AG04450 (cell line): ENCODE results near the gene FGFBP2. TPM values are rescaled to one million over a fixed set of nuclear protein-coding genes. Genes with fewer than 3 reads are reported as not detected.

Experiments
- CTCF ChIA-PET: fragments of 300-600, 350-600 bp; formaldehyde crosslinking; extraction: SDS; loops from one replicate; lab custom pipeline; 2022; ENCODE audit warnings: antibody characterized with exemption, inconsistent platforms; lab: Charles Lee
- POLR2A ChIA-PET: fragments of 350-600 bp; formaldehyde crosslinking; extraction: SDS; loops from one replicate; lab custom pipeline; 2021; ENCODE audit warnings: antibody characterized with exemption, inconsistent platforms; lab: Yijun Ruan, JAX
- DNase-seq: peaks from one replicate; pipeline ENCODE4 v3.0.0-alpha.2; 2011; ENCODE audit warnings: low read depth, low spot score
- H3K27ac ChIP-seq: one replicate; pipeline ENCODE4 v1.5.1; 2012; ENCODE audit warnings: low read depth, low read length, control low read depth
- H3K27me3 ChIP-seq: one replicate; pipeline ENCODE4 v1.6.0; 2012; ENCODE audit warnings: low read length; ENCODE audit not compliant: control insufficient read depth, insufficient read depth
- H3K4me3 ChIP-seq: 2 replicates; pipeline ENCODE4 v1.5.1; 2011; ENCODE audit warnings: mild to moderate bottlenecking, low read depth, low read length, control low read depth
- H3K9me3 ChIP-seq: 2 replicates; pipeline ENCODE4 v1.5.1; 2012; ENCODE audit warnings: low read length; ENCODE audit not compliant: control insufficient read depth, insufficient read depth
- CTCF ChIP-seq: IDR thresholded peaks from 2 replicates; pipeline ENCODE4 v1.5.1; 2011; ENCODE audit warnings: low read depth, low read length, control low read depth, inconsistent platforms
- polyA plus RNA-seq: library from polyadenylated mRNA; depleted of rRNA; stranded (reverse); fragments of >200 nt; gene quantifications from 2 replicates; pipeline ENCODE4 v1.2.3, GENCODE V29; 2011

Gene FGFBP2
- polyA plus RNA-seq, 1 experiment = not detected

- POLR2A ChIA-PET = no interaction called here
These were observed 31.3 kb downstream of the FGFBP2 start for GRCh38 chr4:15931451-15932210.

GRCh38 chr4:15930314-15930713 lies 32.7 kb downstream of the FGFBP2 start:
- no peak overlapping the region for H3K4me3 ChIP-seq
- H3K27me3 ChIP-seq = peaks cover 27% of the 10 kb centered on the region
- no peak overlapping the region for H3K27ac ChIP-seq
- H3K9me3 ChIP-seq = no peaks in the 10 kb centered on the region
- no peak for DNase-seq
- CTCF ChIA-PET = interaction anchor here (1.6 kb wide), 1 partner anchor 26 kb away, joined by 8 read pairs; no protein-coding TSS in a partner anchor
- no peak for TF ChIP-seq CTCF
- POLR2A ChIA-PET = no interaction called here

More at GRCh38 chr4:15931451-15932210, 31.3 kb downstream of the FGFBP2 start:
- H3K9me3 ChIP-seq = no peaks in the 10 kb centered on the region
- CTCF ChIA-PET = interaction anchor here (1.6 kb wide), 1 partner anchor 24 kb away, joined by 8 read pairs; no protein-coding TSS in a partner anchor
- no peak for TF ChIP-seq CTCF
- no peak for DNase-seq
- no peak overlapping the region for H3K4me3 ChIP-seq
- no peak overlapping the region for H3K27ac ChIP-seq
- H3K27me3 ChIP-seq = peaks cover 36% of the 10 kb centered on the region

DNA sequence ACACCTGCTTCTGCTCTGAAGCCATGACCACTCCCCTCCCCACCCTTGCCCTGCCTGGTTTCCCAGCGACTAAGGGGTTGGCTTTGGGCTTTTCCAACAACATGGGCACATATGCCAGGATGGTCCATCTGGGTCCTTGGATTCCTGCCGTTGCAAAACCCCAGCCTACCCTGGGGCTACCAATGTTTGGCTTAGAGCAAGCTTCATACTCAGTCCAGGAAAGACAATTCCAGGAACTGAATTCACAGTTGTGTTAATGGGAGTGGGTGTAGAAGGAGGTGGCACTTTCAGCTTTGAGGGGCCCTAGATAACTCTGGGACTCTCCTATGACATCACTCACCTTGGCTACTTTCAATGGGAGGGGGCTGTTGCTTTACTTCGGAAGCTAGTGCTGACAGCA lies 33.4 kb downstream of the FGFBP2 start:
- peaks cover 24% of the 10 kb centered on the region for H3K27me3 ChIP-seq
- H3K4me3 ChIP-seq = no peak overlapping the region
- TF ChIP-seq CTCF = no peak
- POLR2A ChIA-PET = no interaction called here
- no peaks in the 10 kb centered on the region for H3K9me3 ChIP-seq
- CTCF ChIA-PET = no interaction called here
- no peak for DNase-seq
- H3K27ac ChIP-seq = no peak overlapping the region

- CTCF ChIA-PET = no interaction called here
- no peak for TF ChIP-seq CTCF
- Histone ChIP-seq H3K27me3 (peaks cover 20% of the 10 kb centered on the region), H3K27ac (no peak overlapping the region), H3K9me3 (no peaks in the 10 kb centered on the region), H3K4me3 (no peak overlapping the region)
- no peak for DNase-seq
- POLR2A ChIA-PET = no interaction called here
These were observed 34.1 kb downstream of the FGFBP2 start for GRCh38 chr4:15928883-15929282.

GRCh38 chr4:15926486-15926885 lies 36.5 kb downstream of the FGFBP2 start:
- POLR2A ChIA-PET = no interaction called here
- TF ChIP-seq CTCF = no peak
- DNase-seq = no peak
- CTCF ChIA-PET = interaction anchor here (0.6 to 1.9 kb wide), 3 partner anchors 44 to 338 kb away, joined by 3 to 9 read pairs (median 4); no protein-coding TSS in a partner anchor
- Histone ChIP-seq H3K27ac (no peak overlapping the region), H3K9me3 (no peaks in the 10 kb centered on the region), H3K27me3 (peaks cover 9% of the 10 kb centered on the region), H3K4me3 (no peak overlapping the region)
